ENCODE measurements around the gene KRT3. TPM values are rescaled to one million over a fixed set of nuclear protein-coding genes. Genes with fewer than 3 reads are reported as not detected.

The KRT3 gene
- total RNA-seq, 1 donor: not detected

DNA sequence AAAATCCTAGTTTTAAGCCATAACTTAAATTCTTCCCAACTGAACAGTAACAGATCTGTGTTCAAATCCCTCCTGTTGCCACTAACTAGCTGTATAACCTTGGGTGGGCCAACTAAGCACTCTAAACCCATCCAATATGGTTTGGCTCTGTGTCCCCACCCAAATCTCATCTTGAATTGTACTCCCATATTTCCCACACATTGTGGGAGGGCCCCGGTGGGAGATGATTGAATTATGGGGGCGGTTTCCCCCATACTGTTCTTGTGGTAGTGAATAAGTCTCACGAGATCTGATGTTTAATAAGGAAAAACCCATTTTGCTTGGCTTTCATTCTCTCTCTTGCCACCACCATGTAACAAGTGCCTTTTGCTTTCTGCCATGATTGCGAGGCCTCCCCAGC lies 19.2 kb upstream of the KRT3 start:
- Histone ChIP-seq H3K4me2 (ENCODE audit: insufficient read depth, low read length) (no peak overlapping the region), H3K79me2 (ENCODE audit: insufficient read depth, low read length) (no peaks in the 10 kb centered on the region), H3K4me1 (ENCODE audit: insufficient read depth, low read length) (no peaks in the 10 kb centered on the region), H4K20me1 (ENCODE audit: insufficient read depth, low read length) (no peaks in the 10 kb centered on the region), H3K27me3 (ENCODE audit: insufficient read depth, low read length) (peaks cover 28% of the 10 kb centered on the region), H3K4me3 (ENCODE audit: insufficient read depth, low read length) (no peak overlapping the region), H3K9me3 (ENCODE audit: low read depth, low read length) (no peaks in the 10 kb centered on the region), H2AFZ (ENCODE audit: low read length) (no peak overlapping the region), H3K36me3 (ENCODE audit: insufficient read depth, low read length) (no peaks in the 10 kb centered on the region), H3K27ac (ENCODE audit: low read depth, low read length) (no peak overlapping the region)
- DNase-seq (ENCODE audit: insufficient read length, low spot score, missing footprints): no peak
- TF ChIP-seq, protein P1, sequence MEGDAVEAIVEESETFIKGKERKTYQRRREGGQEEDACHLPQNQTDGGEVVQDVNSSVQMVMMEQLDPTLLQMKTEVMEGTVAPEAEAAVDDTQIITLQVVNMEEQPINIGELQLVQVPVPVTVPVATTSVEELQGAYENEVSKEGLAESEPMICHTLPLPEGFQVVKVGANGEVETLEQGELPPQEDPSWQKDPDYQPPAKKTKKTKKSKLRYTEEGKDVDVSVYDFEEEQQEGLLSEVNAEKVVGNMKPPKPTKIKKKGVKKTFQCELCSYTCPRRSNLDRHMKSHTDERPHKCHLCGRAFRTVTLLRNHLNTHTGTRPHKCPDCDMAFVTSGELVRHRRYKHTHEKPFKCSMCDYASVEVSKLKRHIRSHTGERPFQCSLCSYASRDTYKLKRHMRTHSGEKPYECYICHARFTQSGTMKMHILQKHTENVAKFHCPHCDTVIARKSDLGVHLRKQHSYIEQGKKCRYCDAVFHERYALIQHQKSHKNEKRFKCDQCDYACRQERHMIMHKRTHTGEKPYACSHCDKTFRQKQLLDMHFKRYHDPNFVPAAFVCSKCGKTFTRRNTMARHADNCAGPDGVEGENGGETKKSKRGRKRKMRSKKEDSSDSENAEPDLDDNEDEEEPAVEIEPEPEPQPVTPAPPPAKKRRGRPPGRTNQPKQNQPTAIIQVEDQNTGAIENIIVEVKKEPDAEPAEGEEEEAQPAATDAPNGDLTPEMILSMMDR (IDR thresholded peaks at IDR 0.05; ENCODE audit: extremely low read depth, low read depth, low read length): no peak

DNA sequence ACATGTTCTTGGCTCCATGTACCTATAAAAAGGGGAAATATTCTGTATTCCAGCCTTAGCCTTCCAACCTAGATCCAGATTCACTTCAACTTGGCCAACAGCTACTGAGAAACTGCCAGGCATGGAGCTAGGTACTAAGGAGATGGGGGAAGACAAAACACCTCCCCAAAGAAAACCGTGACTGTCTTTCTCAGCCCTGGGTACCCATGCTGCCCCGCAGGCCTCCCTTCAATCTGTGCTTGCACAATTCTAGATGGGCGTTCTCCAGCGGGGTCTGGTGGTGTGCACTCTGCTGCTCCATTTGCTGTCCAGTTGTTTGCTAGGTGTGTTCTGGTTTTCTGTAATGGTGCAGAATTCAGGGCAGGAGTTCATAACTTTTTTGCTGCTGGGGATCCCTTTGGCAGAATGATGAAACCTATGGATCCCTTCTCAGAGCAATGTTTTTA lies 18.8 kb upstream of the KRT3 start:
- no peaks in the 10 kb centered on the region for H3K36me3 ChIP-seq (ENCODE audit: insufficient read depth, low read length)
- H3K27ac ChIP-seq (ENCODE audit: low read depth, low read length): no peak overlapping the region
- TF ChIP-seq, protein P1 (IDR thresholded peaks at IDR 0.05; ENCODE audit: extremely low read depth, low read depth, low read length): no peak
- peaks cover 28% of the 10 kb centered on the region for H3K27me3 ChIP-seq (ENCODE audit: insufficient read depth, low read length)
- H4K20me1 ChIP-seq (ENCODE audit: insufficient read depth, low read length): no peaks in the 10 kb centered on the region
- H2AFZ ChIP-seq (ENCODE audit: low read length): no peak overlapping the region
- H3K9me3 ChIP-seq (ENCODE audit: low read depth, low read length): no peaks in the 10 kb centered on the region
- H3K4me3 ChIP-seq (ENCODE audit: insufficient read depth, low read length): no peak overlapping the region
- no peak overlapping the region for H3K4me2 ChIP-seq (ENCODE audit: insufficient read depth, low read length)
- no peaks in the 10 kb centered on the region for H3K79me2 ChIP-seq (ENCODE audit: insufficient read depth, low read length)
- H3K4me1 ChIP-seq (ENCODE audit: insufficient read depth, low read length): no peaks in the 10 kb centered on the region
- DNase-seq (ENCODE audit: insufficient read length, low spot score, missing footprints): no peak

DNA sequence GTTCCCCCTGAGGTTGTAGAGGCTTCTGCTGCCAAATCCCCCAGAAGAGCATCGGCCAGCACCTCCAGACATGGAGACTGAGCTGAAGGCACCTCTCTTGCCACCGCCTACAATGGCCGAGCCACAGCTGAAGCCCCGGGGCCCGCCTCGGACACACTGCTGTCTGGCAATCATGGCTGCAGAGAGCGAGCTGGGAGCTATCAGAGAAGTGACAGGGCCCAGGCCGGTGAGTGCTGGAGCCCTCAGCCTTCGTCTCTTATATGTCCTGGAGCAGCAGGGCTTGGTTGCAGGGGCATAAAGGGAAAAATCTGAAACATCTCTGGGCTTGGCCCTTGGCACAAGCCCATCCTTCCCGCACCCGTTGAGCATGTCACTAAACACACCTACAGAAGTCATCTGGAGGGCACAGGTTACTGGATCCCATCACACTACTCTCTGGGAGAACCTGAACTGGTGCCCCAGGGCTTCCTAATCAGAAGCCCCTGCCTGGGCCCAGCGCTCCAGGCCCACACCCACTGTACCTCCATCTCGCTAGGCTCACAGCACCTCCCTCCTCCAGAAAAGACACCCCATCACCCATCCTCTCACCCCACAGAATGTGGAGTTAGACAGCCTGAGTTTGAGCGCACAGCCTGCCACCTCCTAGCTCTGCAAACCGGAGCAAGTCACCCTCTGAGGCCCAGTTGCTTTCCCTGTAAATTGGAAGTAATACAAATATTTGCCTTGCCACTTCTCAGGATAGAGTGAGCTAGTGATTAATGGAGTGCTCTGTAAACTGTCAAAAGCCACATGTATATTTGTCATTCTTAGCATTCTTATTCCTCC lies 18.2 kb upstream of the KRT3 start, which contains the start of gene KRT4:
KRT4 (minus strand) TSS at position 232 of the 825 bp plus-strand sequence; CDS start at position 174, 58 bp downstream.
- Histone ChIP-seq H3K27me3 (ENCODE audit: insufficient read depth, low read length) (peaks cover 32% of the 10 kb centered on the region), H3K27ac (ENCODE audit: low read depth, low read length) (no peak within 1 kb of the TSS), H3K4me1 (ENCODE audit: insufficient read depth, low read length) (no peaks in the 10 kb centered on the region), H3K9me3 (ENCODE audit: low read depth, low read length) (no peaks in the 10 kb centered on the region), H3K4me2 (ENCODE audit: insufficient read depth, low read length) (no peak within 1 kb of the TSS), H4K20me1 (ENCODE audit: insufficient read depth, low read length) (no peaks in the 10 kb centered on the region), H3K36me3 (ENCODE audit: insufficient read depth, low read length) (no peaks in the 10 kb centered on the region), H3K79me2 (ENCODE audit: insufficient read depth, low read length) (no peaks in the 10 kb centered on the region), H2AFZ (ENCODE audit: low read length) (no peak within 1 kb of the TSS), H3K4me3 (ENCODE audit: insufficient read depth, low read length) (no peak within 1 kb of the TSS)
- no peak for DNase-seq (ENCODE audit: insufficient read length, low spot score, missing footprints)
- TF ChIP-seq, protein P1 (IDR thresholded peaks at IDR 0.05; ENCODE audit: extremely low read depth, low read depth, low read length): no peak

DNA sequence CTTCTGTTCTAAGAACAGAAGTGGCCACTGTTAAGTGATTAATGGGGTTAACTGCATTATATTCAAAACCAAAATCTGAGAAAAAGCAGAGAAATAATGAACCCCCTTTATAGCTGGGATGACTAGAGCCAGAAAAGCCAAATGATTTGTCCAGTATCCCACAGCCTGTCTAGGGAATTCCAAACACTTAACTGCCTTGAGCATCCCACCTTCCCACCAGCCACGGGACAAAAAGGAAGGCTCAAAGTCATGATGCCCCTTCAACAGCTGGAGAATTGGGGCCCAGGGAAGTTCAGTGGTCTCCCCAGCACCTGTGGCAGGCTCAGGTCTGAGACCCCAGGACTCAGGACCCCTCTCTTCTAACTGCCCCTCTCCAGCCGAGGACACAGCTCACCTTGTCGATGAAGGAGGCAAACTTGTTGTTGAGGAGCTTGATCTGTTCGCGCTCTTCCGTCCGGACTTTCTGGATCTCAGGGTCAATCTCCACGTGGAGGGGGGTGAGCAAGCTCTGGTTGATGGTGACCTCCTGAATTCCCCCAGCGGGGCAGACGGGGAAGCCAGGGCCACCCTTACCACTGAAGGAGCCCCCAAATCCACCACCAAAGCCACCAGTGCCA lies 17.4 kb upstream of the KRT3 start:
- Histone ChIP-seq H3K79me2 (ENCODE audit: insufficient read depth, low read length) (no peaks in the 10 kb centered on the region), H2AFZ (ENCODE audit: low read length) (no peak overlapping the region), H3K36me3 (ENCODE audit: insufficient read depth, low read length) (no peaks in the 10 kb centered on the region), H3K4me3 (ENCODE audit: insufficient read depth, low read length) (no peak overlapping the region), H3K9me3 (ENCODE audit: low read depth, low read length) (no peaks in the 10 kb centered on the region), H3K4me2 (ENCODE audit: insufficient read depth, low read length) (no peak overlapping the region), H3K27ac (ENCODE audit: low read depth, low read length) (no peak overlapping the region), H4K20me1 (ENCODE audit: insufficient read depth, low read length) (no peaks in the 10 kb centered on the region), H3K27me3 (ENCODE audit: insufficient read depth, low read length) (peaks cover 26% of the 10 kb centered on the region), H3K4me1 (ENCODE audit: insufficient read depth, low read length) (no peaks in the 10 kb centered on the region)
- DNase-seq (ENCODE audit: insufficient read length, low spot score, missing footprints): no peak
- TF ChIP-seq, protein P1 (IDR thresholded peaks at IDR 0.05; ENCODE audit: extremely low read depth, low read depth, low read length): no peak

All from osteoblast (primary cell).